SHP77 (cell line): ENCODE results near the gene COX4I2.
"Not testable (repeated sequence)": the region's sequence is repeated elsewhere in the genome, so short reads cannot be mapped to it uniquely, and the experiment has no call there.

Experiments used
- DNase-seq, 2 experiments: peaks; one replicate each; lab custom pipeline; 2025; lab: John Stamatoyannopoulos, UW

COX4I2 gene

GRCh38 chr20:31607640-31608250 is 30.0 kb upstream of the COX4I2 start:
- peak in 1 of 2 experiments; percentile 61 for DNase-seq

GRCh38 chr20:31608251-31608945 is 29.3 kb upstream of the COX4I2 start:
- peak; percentile 89 to 93 for DNase-seq

- DNase-seq, result not testable (repeated sequence)
Observed at GRCh38 chr20:31612271-31612640, 25.5 kb upstream of the COX4I2 start.

GRCh38 chr20:31615416-31615815 is 22.3 kb upstream of the COX4I2 start:
- no peak for DNase-seq

GRCh38 chr20:31617432-31618104 is 20.1 kb upstream of the COX4I2 start:
- no peak for DNase-seq

- no peak for DNase-seq
Observed at GRCh38 chr20:31620246-31620645, 17.5 kb upstream of the COX4I2 start.

GRCh38 chr20:31623123-31623505 is 14.6 kb upstream of the COX4I2 start:
- DNase-seq, result not testable (repeated sequence)

- DNase-seq, result not testable (repeated sequence)
Observed at GRCh38 chr20:31626534-31626933, 11.2 kb upstream of the COX4I2 start.

- not testable (repeated sequence) for DNase-seq
Observed at GRCh38 chr20:31628057-31628456, 9.7 kb upstream of the COX4I2 start.

GRCh38 chr20:31630187-31630790 is 7.4 kb upstream of the COX4I2 start:
- no peak for DNase-seq

GRCh38 chr20:31632548-31633338 is 5.0 kb upstream of the COX4I2 start:
- no peak for DNase-seq

- DNase-seq, result no peak
Observed at GRCh38 chr20:31633339-31633914, 4.3 kb upstream of the COX4I2 start.

GRCh38 chr20:31638317-31638716 is 605 bp downstream of the COX4I2 start:
- DNase-seq, result no peak

GRCh38 chr20:31638816-31639215 is 1.1 kb downstream of the COX4I2 start:
- DNase-seq, result no peak

- DNase-seq, result no peak
Observed at GRCh38 chr20:31640259-31640658, 2.5 kb downstream of the COX4I2 start.

GRCh38 chr20:31641391-31641790 is 3.7 kb downstream of the COX4I2 start:
- DNase-seq, result no peak

GRCh38 chr20:31642837-31643236 is 5.1 kb downstream of the COX4I2 start:
- no peak for DNase-seq

- no peak for DNase-seq
Observed at GRCh38 chr20:31643522-31643921, 5.8 kb downstream of the COX4I2 start.

- no peak for DNase-seq
Observed at GRCh38 chr20:31644701-31645100, 7.0 kb downstream of the COX4I2 start.

GRCh38 chr20:31648104-31648503 is 10.4 kb downstream of the COX4I2 start:
- DNase-seq, result not testable (repeated sequence)

GRCh38 chr20:31652917-31653396 is 15.2 kb downstream of the COX4I2 start:
- DNase-seq, result no peak
